GM12891 (cell line): ENCODE data around the gene PTPRG.
"Not testable (repeated sequence)": the region's sequence is repeated elsewhere in the genome, so short reads cannot be mapped to it uniquely, and the experiment has no call there.

Experiments used
- DNase-seq: peaks from one replicate; pipeline ENCODE4 v3.0.0; 2011; ENCODE audit warnings: low spot score; ENCODE audit not compliant: insufficient read length
- FAIRE-seq: peaks from 2 replicates; lab custom pipeline; 2011; peaks lifted over from hg19 to GRCh38; lab: Jason Lieb, UNC
- PAX5 ChIP-seq: IDR thresholded peaks from 2 replicates; pipeline ENCODE4 v1.6.1; 2011; ENCODE audit warnings: low read length, moderate library complexity, mild to moderate bottlenecking; ENCODE audit not compliant: insufficient read depth, severe bottlenecking
- POLR2A ChIP-seq: IDR thresholded peaks from 2 replicates; pipeline ENCODE4 v1.6.1; 2011; ENCODE audit warnings: low read depth, low read length, control low read depth
- POLR2AphosphoS5 ChIP-seq: IDR thresholded peaks from 2 replicates; pipeline ENCODE4 v1.6.1; 2011; ENCODE audit warnings: low read depth, low read length, control low read depth
- POU2F2 ChIP-seq: IDR thresholded peaks from 2 replicates; pipeline ENCODE4 v1.6.1; 2011; ENCODE audit warnings: low read depth, mild to moderate bottlenecking, control low read depth, low read length, moderate library complexity
- SPI1 ChIP-seq: IDR thresholded peaks from 2 replicates; pipeline ENCODE4 v1.6.1; 2011; ENCODE audit warnings: low read depth, low read length, control low read depth
- TAF1 ChIP-seq: IDR thresholded peaks from 2 replicates; pipeline ENCODE4 v1.6.1; 2011; ENCODE audit warnings: low read depth, low read length, control low read depth

The PTPRG gene

GRCh38 chr3:61750766-61751165, 189.4 kb downstream of the PTPRG start:
- DNase-seq, result no peak
- TF ChIP-seq SPI1 (no peak), POLR2AphosphoS5 (no peak), POLR2A (no peak), PAX5 (no peak), POU2F2 (no peak), TAF1 (no peak)
- no peak for FAIRE-seq

GRCh38 chr3:61758839-61759238, 197.5 kb downstream of the PTPRG start:
- DNase-seq, result no peak
- TF ChIP-seq TAF1 (no peak), POLR2A (no peak), POLR2AphosphoS5 (no peak), PAX5 (no peak), POU2F2 (no peak), SPI1 (no peak)
- FAIRE-seq, result peak; percentile 41

- not testable (repeated sequence) for DNase-seq, FAIRE-seq
These were observed 199.4 kb downstream of the PTPRG start for GRCh38 chr3:61760783-61761182.

GRCh38 chr3:61761694-61762430, 200.5 kb downstream of the PTPRG start:
- FAIRE-seq, result no peak
- DNase-seq, result no peak
- TF ChIP-seq PAX5, result no peak
- no peak for TF ChIP-seq POLR2AphosphoS5
- no peak for TF ChIP-seq SPI1
- TF ChIP-seq POU2F2, result no peak
- no peak for TF ChIP-seq POLR2A
- no peak for TF ChIP-seq TAF1

- FAIRE-seq (no peak), DNase-seq (no peak)
- TF ChIP-seq POLR2AphosphoS5, result no peak
- TF ChIP-seq POLR2A, result no peak
These were observed 203.9 kb downstream of the PTPRG start for GRCh38 chr3:61765157-61765876.

- TF ChIP-seq TAF1, result no peak
- TF ChIP-seq POLR2A, result no peak
- TF ChIP-seq SPI1, result no peak
- TF ChIP-seq POLR2AphosphoS5, result no peak
- TF ChIP-seq PAX5, result no peak
- no peak for TF ChIP-seq POU2F2
- FAIRE-seq, result no peak
- DNase-seq, result no peak
These were observed 207.1 kb downstream of the PTPRG start for GRCh38 chr3:61768284-61769037.

- DNase-seq (no peak), FAIRE-seq (no peak)
- no peak for TF ChIP-seq PAX5
- no peak for TF ChIP-seq POLR2AphosphoS5
- TF ChIP-seq TAF1, result no peak
- TF ChIP-seq SPI1, result no peak
- no peak for TF ChIP-seq POU2F2
- TF ChIP-seq POLR2A, result no peak
These were observed 208.1 kb downstream of the PTPRG start for GRCh38 chr3:61769266-61769990.

- TF ChIP-seq SPI1 (no peak), TAF1 (no peak), POLR2AphosphoS5 (no peak), PAX5 (no peak), POLR2A (no peak), POU2F2 (no peak)
- no peak for FAIRE-seq
These were observed 210.6 kb downstream of the PTPRG start for GRCh38 chr3:61771976-61772375.

GRCh38 chr3:61772456-61772855, 211.1 kb downstream of the PTPRG start:
- no peak for TF ChIP-seq TAF1
- no peak for TF ChIP-seq POLR2AphosphoS5
- no peak for TF ChIP-seq POU2F2
- no peak for TF ChIP-seq PAX5
- TF ChIP-seq POLR2A, result no peak
- TF ChIP-seq SPI1, result no peak
- FAIRE-seq (no peak), DNase-seq (no peak)

More at GRCh38 chr3:61771976-61772375, 210.6 kb downstream of the PTPRG start:
- DNase-seq, result no peak
